H9 (cell line): ENCODE data around the gene TPM2. TPM values are rescaled to one million over a fixed set of nuclear protein-coding genes. Genes with fewer than 3 reads are reported as not detected.
"Not testable (repeated sequence)": the region's sequence is repeated elsewhere in the genome, so short reads cannot be mapped to it uniquely, and the experiment has no call there.

Experiments
- DNase-seq: peaks from one replicate; pipeline ENCODE4 v3.0.0-alpha.2; 2017
- H2AFZ ChIP-seq: one replicate; pipeline ENCODE4 v1.6.1; 2013; ENCODE audit warnings: mild to moderate bottlenecking, low read length, control low read depth, moderate library complexity
- H2AK5ac ChIP-seq: 2 replicates; pipeline ENCODE4 v1.6.1; 2013; ENCODE audit warnings: low read length, control low read depth, mixed read lengths; ENCODE audit not compliant: insufficient read length
- H2BK120ac ChIP-seq: one replicate; pipeline ENCODE4 v1.6.1; 2013; ENCODE audit warnings: low read depth, mild to moderate bottlenecking, low read length, control low read depth, inconsistent platforms; ENCODE audit not compliant: poor library complexity, severe bottlenecking
- H2BK12ac ChIP-seq: 2 replicates; pipeline ENCODE4 v1.6.1; 2013; ENCODE audit warnings: low read length, control low read depth, mixed read lengths, low read depth; ENCODE audit not compliant: insufficient read length
- H2BK15ac ChIP-seq: 2 replicates; pipeline ENCODE4 v1.6.1; 2013; ENCODE audit warnings: low read depth, low read length, control low read depth
- H2BK20ac ChIP-seq: one replicate; pipeline ENCODE4 v1.6.1; 2013; ENCODE audit warnings: low read depth, mild to moderate bottlenecking, low read length, control low read depth, inconsistent platforms; ENCODE audit not compliant: poor library complexity, severe bottlenecking
- H2BK5ac ChIP-seq: 2 replicates; pipeline ENCODE4 v1.6.1; 2013; ENCODE audit warnings: low read length, control low read depth, mixed read lengths; ENCODE audit not compliant: insufficient read length
- H3K14ac ChIP-seq: 2 replicates; pipeline ENCODE4 v1.6.1; 2013; ENCODE audit warnings: low read length, control low read depth; ENCODE audit not compliant: insufficient read depth
- H3K18ac ChIP-seq: 2 replicates; pipeline ENCODE4 v1.6.1; 2013; ENCODE audit warnings: low read depth, mild to moderate bottlenecking, mixed read lengths, low read length, control low read depth; ENCODE audit not compliant: insufficient read length
- H3K23ac ChIP-seq: 2 replicates; pipeline ENCODE4 v1.6.1; 2013; ENCODE audit warnings: low read length, control low read depth, mixed read lengths, low read depth; ENCODE audit not compliant: insufficient read length
- H3K23me2 ChIP-seq: 2 replicates; pipeline ENCODE4 v1.6.1; 2013; ENCODE audit warnings: low read depth, mild to moderate bottlenecking, mixed read lengths, low read length, control low read depth; ENCODE audit not compliant: insufficient read length, poor library complexity, severe bottlenecking
- H3K27ac ChIP-seq: 2 replicates; pipeline ENCODE4 v1.5.1; 2013; ENCODE audit warnings: low read length, control low read depth, mixed read lengths, low read depth; ENCODE audit not compliant: insufficient read length
- H3K27me3 ChIP-seq: 2 replicates; pipeline ENCODE4 v1.6.1; 2013; ENCODE audit warnings: low read length, control low read depth, inconsistent platforms; ENCODE audit not compliant: insufficient read depth
- H3K4ac ChIP-seq: 2 replicates; pipeline ENCODE4 v1.6.1; 2013; ENCODE audit warnings: low read depth, mild to moderate bottlenecking, control low read depth, inconsistent platforms, low read length, moderate library complexity
- H3K4me1 ChIP-seq: 2 replicates; pipeline ENCODE4 v1.6.1; 2013; ENCODE audit warnings: low read length, control low read depth, inconsistent platforms; ENCODE audit not compliant: insufficient read depth
- H3K4me2 ChIP-seq: 2 replicates; pipeline ENCODE4 v1.6.1; 2013; ENCODE audit warnings: low read length, control low read depth, mixed read lengths; ENCODE audit not compliant: insufficient read length, insufficient read depth
- H3K56ac ChIP-seq: 2 replicates; pipeline ENCODE4 v1.6.1; 2013; ENCODE audit warnings: low read depth, mild to moderate bottlenecking, mixed read lengths, low read length, control low read depth; ENCODE audit not compliant: insufficient read length
- H3K79me1 ChIP-seq: 2 replicates; pipeline ENCODE4 v1.6.1; 2013; ENCODE audit warnings: low read depth, mild to moderate bottlenecking, moderate library complexity, low read length, control low read depth, inconsistent platforms; ENCODE audit not compliant: insufficient read depth, poor library complexity, severe bottlenecking
- H3K79me2 ChIP-seq: 2 replicates; pipeline ENCODE4 v1.6.1; 2013; ENCODE audit warnings: low read length, control low read depth, inconsistent platforms; ENCODE audit not compliant: insufficient read depth
- H3K9ac ChIP-seq: 2 replicates; pipeline ENCODE4 v1.6.1; 2013; ENCODE audit warnings: low read length, control low read depth, mixed read lengths; ENCODE audit not compliant: insufficient read length; ENCODE audit errors: extremely low read depth
- H3K9me3 ChIP-seq: one replicate; pipeline ENCODE4 v1.6.1; 2013; ENCODE audit warnings: low read depth, low read length, inconsistent platforms; ENCODE audit not compliant: control insufficient read depth
- H3T11ph ChIP-seq: one replicate; pipeline ENCODE4 v1.6.1; 2013; ENCODE audit warnings: mild to moderate bottlenecking, low read length, control low read depth, inconsistent platforms
- H4K20me1 ChIP-seq: one replicate; pipeline ENCODE4 v1.6.1; 2013; ENCODE audit not compliant: control insufficient read depth, insufficient read length, insufficient read depth
- H4K5ac ChIP-seq: 2 replicates; pipeline ENCODE4 v1.6.1; 2013; ENCODE audit warnings: low read depth, mild to moderate bottlenecking, mixed read lengths, low read length, control low read depth; ENCODE audit not compliant: insufficient read length
- H4K8ac ChIP-seq: replicated peaks from 2 replicates; pipeline ENCODE4 v1.6.1; 2013; ENCODE audit warnings: low read length, control low read depth, mixed read lengths, low read depth; ENCODE audit not compliant: insufficient read length
- H4K91ac ChIP-seq: 2 replicates; pipeline ENCODE4 v1.6.1; 2013; ENCODE audit warnings: low read depth, mild to moderate bottlenecking, moderate library complexity, mixed read lengths, low read length, control low read depth; ENCODE audit not compliant: insufficient read length
- H3K27ac Mint-ChIP-seq, 3 experiments: 2 replicates in 2 of 3; 3 replicates in 1 of 3; pipeline ENCODE4 v1.8.0; 2020 to 2021; ENCODE audit warnings: mixed read lengths in 3 of 3, mild to moderate bottlenecking in 1 of 3, moderate library complexity in 1 of 3
- H3K27me3 Mint-ChIP-seq: 2 replicates; pipeline ENCODE4 v1.8.0; 2021; ENCODE audit warnings: low read depth, mild to moderate bottlenecking, moderate library complexity, mixed read lengths
- H3K36me3 Mint-ChIP-seq, 3 experiments: 2 replicates in 2 of 3; 3 replicates in 1 of 3; pipeline ENCODE4 v1.8.0; 2020 to 2021; ENCODE audit warnings: low read depth in 3 of 3, mixed read lengths in 3 of 3; ENCODE audit not compliant: insufficient read depth in 1 of 3
- H3K4me1 Mint-ChIP-seq, 2 experiments: 2 replicates each; pipeline ENCODE4 v1.8.0; 2020; ENCODE audit warnings: mixed read lengths in 2 of 2
- H3K4me3 Mint-ChIP-seq, 2 experiments: 2 replicates in 1 of 2; 3 replicates in 1 of 2; pipeline ENCODE4 v1.8.0; 2020 to 2021; ENCODE audit warnings: mild to moderate bottlenecking in 2 of 2, mixed read lengths in 2 of 2, moderate library complexity in 1 of 2
- H3K9me3 Mint-ChIP-seq, 2 experiments: 2 replicates in 1 of 2; 3 replicates in 1 of 2; pipeline ENCODE4 v1.8.0; 2020; ENCODE audit warnings: mild to moderate bottlenecking in 2 of 2, mixed read lengths in 2 of 2, moderate library complexity in 1 of 2
- CTCF ChIP-seq: fragments of 200-600 bp; sonication (generic); conservative IDR thresholded peaks from 3 replicates; pipeline ENCODE4 v1.8.0; 2021; ENCODE audit warnings: antibody characterized with exemption, mild to moderate bottlenecking
- WGBS: extraction: QIAGEN DNeasy Blood & Tissue Kit; methylation state at CpG from one replicate; pipeline ENCODE4 v1.1.7; 2013; ENCODE audit warnings: missing lambda C conversion rate, low lambda C conversion rate, mixed read lengths; ENCODE audit not compliant: insufficient read length; ENCODE audit errors: extremely low coverage; 5-methylcytosine and 5-hydroxymethylcytosine counted together
- total RNA-seq: library from RNA; stranded (reverse); gene quantifications from 2 replicates; pipeline ENCODE4 v1.2.1, GENCODE V29; 2021

TPM2 gene
- total RNA-seq, 1 experiment from 2014 or later = 225 TPM

DNA sequence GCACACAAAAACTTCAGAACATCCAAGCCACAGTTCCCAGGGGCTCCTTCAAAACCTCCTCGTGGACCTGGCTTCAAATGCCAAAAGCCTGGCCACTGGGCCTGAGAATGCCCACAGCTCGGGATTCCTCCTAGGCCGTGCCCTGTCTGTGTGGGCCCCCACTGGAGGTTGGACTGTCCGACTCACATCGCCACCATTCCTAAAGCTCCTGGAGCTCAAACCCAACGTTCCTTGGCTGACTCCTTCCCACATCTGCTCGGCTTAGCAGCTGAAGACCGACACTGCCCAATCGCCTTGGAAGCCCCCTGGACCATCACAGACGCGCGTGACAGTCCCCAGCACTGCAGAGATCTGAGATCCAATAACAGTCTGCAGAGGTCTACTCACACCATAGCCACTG lies 46.7 kb downstream of the TPM2 start:
- Histone ChIP-seq H3T11ph (no peak overlapping the region), H4K20me1 (no peaks in the 10 kb centered on the region), H4K91ac (no peak overlapping the region), H2AFZ (no peak overlapping the region), H3K18ac (no peak overlapping the region), H4K8ac (no peak overlapping the region), H3K4ac (no peak overlapping the region), H3K27me3 (no peaks in the 10 kb centered on the region), H2AK5ac (no peak overlapping the region), H3K14ac (no peak overlapping the region), H3K56ac (no peak overlapping the region), H2BK15ac (no peak overlapping the region), H2BK5ac (no peak overlapping the region), H3K9ac (no peak overlapping the region), H3K27ac (no peak overlapping the region), H3K9me3 (no peaks in the 10 kb centered on the region), H3K4me1 (no peaks in the 10 kb centered on the region), H2BK120ac (no peak overlapping the region), H3K4me2 (no peak overlapping the region), H3K23me2 (no peaks in the 10 kb centered on the region), H3K79me2 (no peaks in the 10 kb centered on the region), H2BK20ac (no peak overlapping the region), H3K79me1 (no peaks in the 10 kb centered on the region), H4K5ac (no peak overlapping the region), H2BK12ac (no peak overlapping the region), H3K23ac (no peak overlapping the region)
- Mint-ChIP-seq H3K4me3 (no peak overlapping the region), H3K27ac (peak overlapping the region in 1 of 3 experiments; percentile 59; a peak in 1 of 7 replicates), H3K36me3 (peaks cover 9 to 16% (median 12%) of the 10 kb centered on the region in 3 experiments), H3K27me3 (peaks cover 2% of the 10 kb centered on the region), H3K4me1 (peaks cover 11 to 13% of the 10 kb centered on the region in 2 experiments), H3K9me3 (peaks cover 4 to 11% of the 10 kb centered on the region in 2 experiments; a peak in 4 of 5 replicates)
- DNase-seq = no peak
- no peak for TF ChIP-seq CTCF
- no CpG with 5 or more reads among the region's 12 CpGs for WGBS

GRCh38 chr9:35641478-35641877 lies 48.2 kb downstream of the TPM2 start:
- not testable (repeated sequence) for H3K79me1 ChIP-seq, H2BK12ac ChIP-seq, DNase-seq, H3K9ac ChIP-seq, H3K23me2 ChIP-seq, H3K56ac ChIP-seq, H3K4me2 ChIP-seq, H3K4me3 Mint-ChIP-seq, H3K27ac ChIP-seq, H2BK5ac ChIP-seq, H3K27ac Mint-ChIP-seq, H2BK120ac ChIP-seq, H4K5ac ChIP-seq, H4K91ac ChIP-seq, H4K20me1 ChIP-seq, H3K4me1 ChIP-seq, H3T11ph ChIP-seq, H3K9me3 ChIP-seq, H2AFZ ChIP-seq, H4K8ac ChIP-seq, H3K27me3 Mint-ChIP-seq, H2BK15ac ChIP-seq, H3K27me3 ChIP-seq, H3K79me2 ChIP-seq, H3K4me1 Mint-ChIP-seq, H3K23ac ChIP-seq, H3K14ac ChIP-seq, H2AK5ac ChIP-seq, H3K4ac ChIP-seq, H2BK20ac ChIP-seq, H3K18ac ChIP-seq
- no CpG with 5 or more reads among the region's 3 CpGs for WGBS
- peaks cover 4 to 16% of the 10 kb centered on the region in 2 experiments; a peak in 4 of 5 replicates for H3K9me3 Mint-ChIP-seq
- peaks cover 9 to 16% (median 12%) of the 10 kb centered on the region in 3 experiments for H3K36me3 Mint-ChIP-seq
